PC-3 (cell line): Measurements from ENCODE around the gene CYP4F22. TPM values are rescaled to one million over a fixed set of nuclear protein-coding genes. Genes with fewer than 3 reads are reported as not detected.

Experiments
- ATAC-seq: fragments of 200-7000 bp; cut with Tn5 transposase; 2 replicates; pipeline ENCODE4 v1.9.1; 2020; ENCODE audit warnings: mild to moderate bottlenecking, moderate library complexity
- Bru-seq: library from RNA; stranded (reverse); fragments of 400-500 nt; gene quantifications from one replicate; lab custom pipeline; 2021; lab: Mats Ljungman, UMichigan
- BruChase-seq, 2 experiments: library from RNA; stranded (reverse); fragments of 400-500 nt; gene quantifications; one replicate each; lab custom pipeline; 2021; lab: Mats Ljungman, UMichigan
- BruUV-seq: library from RNA; stranded (reverse); fragments of 400-500 nt; replicated peaks from 2 replicates; lab custom pipeline; 2021; lab: Mats Ljungman, UMichigan
- CTCF ChIA-PET: fragments of 300-600 bp; sonication (Branson Sonifier 250); formaldehyde crosslinking; loops from one replicate; lab custom pipeline; 2022; ENCODE audit warnings: antibody characterized with exemption; lab: Charles Lee
- POLR2A ChIA-PET: fragments of 300-600 bp; sonication (Branson Sonifier 250); formaldehyde crosslinking; loops from one replicate; lab custom pipeline; 2022; ENCODE audit warnings: antibody characterized with exemption; ENCODE audit not compliant: unreplicated experiment; lab: Charles Lee
- DNase-seq: peaks from one replicate; pipeline ENCODE4 v3.0.0-alpha.2; 2015
- H2AFZ ChIP-seq: fragments of 300-600 bp; sonication (generic); 2 replicates; pipeline ENCODE4 v1.6.0; 2016; ENCODE audit warnings: antibody characterized with exemption, low read length
- H3F3A ChIP-seq: fragments of 300-600 bp; sonication (generic); one replicate; pipeline ENCODE4 v1.6.0; 2017; ENCODE audit warnings: antibody characterized with exemption, low read length, control low read depth, mild to moderate bottlenecking; ENCODE audit not compliant: unreplicated experiment
- H3K27ac ChIP-seq: fragments of 300-600 bp; sonication (generic); 2 replicates; pipeline ENCODE4 v1.5.1; 2016; ENCODE audit warnings: mild to moderate bottlenecking, low read length
- H3K27me3 ChIP-seq: fragments of 300-600 bp; sonication (generic); 2 replicates; pipeline ENCODE4 v1.6.1; 2016; ENCODE audit warnings: low read length, mixed read lengths
- H3K36me3 ChIP-seq: fragments of 300-600 bp; sonication (generic); 2 replicates; pipeline ENCODE4 v1.6.1; 2016; ENCODE audit warnings: low read depth, mixed run types, low read length, mixed read lengths
- H3K4me1 ChIP-seq: fragments of 300-600 bp; sonication (generic); 2 replicates; pipeline ENCODE4 v1.5.1; 2016; ENCODE audit warnings: low read length; ENCODE audit not compliant: insufficient read depth
- H3K4me2 ChIP-seq: fragments of 300-600 bp; sonication (generic); 2 replicates; pipeline ENCODE4 v1.6.0; 2016; ENCODE audit warnings: low read length
- H3K4me3 ChIP-seq: fragments of 300-600 bp; sonication (generic); 2 replicates; pipeline ENCODE4 v1.5.1; 2016; ENCODE audit warnings: mild to moderate bottlenecking, low read length, mixed read lengths
- H3K79me2 ChIP-seq: fragments of 300-600 bp; sonication (generic); 2 replicates; pipeline ENCODE4 v1.6.1; 2017; ENCODE audit warnings: low read length, mixed read lengths
- H3K9ac ChIP-seq: fragments of 300-600 bp; sonication (generic); 2 replicates; pipeline ENCODE4 v1.6.0; 2016; ENCODE audit warnings: mild to moderate bottlenecking, low read length
- H3K9me2 ChIP-seq: fragments of 300-600 bp; sonication (generic); replicated peaks from 2 replicates; pipeline ENCODE4 v1.6.1; 2016; ENCODE audit warnings: mixed run types, low read length, mixed read lengths
- H3K9me3 ChIP-seq: fragments of 300-600 bp; sonication (generic); 2 replicates; pipeline ENCODE4 v1.6.1; 2016; ENCODE audit warnings: low read length, mixed read lengths
- H4K20me1 ChIP-seq: fragments of 300-600 bp; sonication (generic); 2 replicates; pipeline ENCODE4 v1.6.1; 2016; ENCODE audit warnings: low read length, mixed read lengths
- CTCF ChIP-seq: fragments of 300-600 bp; sonication (generic); conservative IDR thresholded peaks from 2 replicates; pipeline ENCODE4 v1.5.1; 2017; ENCODE audit warnings: antibody characterized with exemption, low read depth, mild to moderate bottlenecking, low read length
- EZH2 ChIP-seq: fragments of 300-600 bp; sonication (generic); IDR thresholded peaks from one replicate; pipeline ENCODE4 v1.6.1; 2017; ENCODE audit warnings: antibody characterized with exemption, mild to moderate bottlenecking, low read length; ENCODE audit not compliant: unreplicated experiment
- EZH2phosphoT487 ChIP-seq: fragments of 300-600 bp; sonication (generic); IDR thresholded peaks from 2 replicates; pipeline ENCODE4 v1.6.1; 2018; ENCODE audit warnings: mild to moderate bottlenecking, antibody characterized with exemption, low read length, borderline replicate concordance
- intact Hi-C: fragments of 100-400 bp; cut with micrococcal nuclease; formaldehyde crosslinking; loops from 2 replicates; pipeline ENCODE4 v1.9.0; 2023
- long read RNA-seq: library from polyadenylated mRNA; unstranded; transcript quantifications from one replicate; pipeline ENCODE4 v2.0.0, GENCODE V29; 2021; ENCODE audit not compliant: unreplicated experiment
- total RNA-seq: library from RNA; depleted of rRNA; stranded (reverse); fragments of >200 nt; gene quantifications from 2 replicates; pipeline ENCODE4 v1.2.3, GENCODE V29; 2014; rRNA removed

CYP4F22 gene
- 0.07 TPM in 1 of 2 replicates, not detected in the other for total RNA-seq
- Bru-seq, nascent RNA, result percentile 2 among the genes with signal in this experiment
- BruChase-seq, experiment 1, labeled RNA remaining after a 6-hour chase, result percentile 4 among the genes with signal in this experiment
- BruChase-seq, experiment 2, labeled RNA remaining after a 2-hour chase, result not detected
- long read RNA-seq, result 0 reads

GRCh38 chr19:15508035-15508710, at the start of gene CYP4F22:
Gene CYP4F22, plus strand, starts transcription at chr19:15508525. Its CDS starts 16,812 bp downstream, at chr19:15525337.
- DNase-seq (no peak), ATAC-seq (no peak)
- intact Hi-C loops, result no loop called here
- no peak within 1 kb of the TSS for H3K27ac ChIP-seq
- no peaks in the 10 kb centered on the region for H3K9me2 ChIP-seq
- H3K36me3 ChIP-seq, result no peaks in the 10 kb centered on the region
- no peaks in the 10 kb centered on the region for H3K79me2 ChIP-seq
- BruUV-seq, result no TSS peak
- no peaks in the 10 kb centered on the region for H4K20me1 ChIP-seq
- no peak within 1 kb of the TSS for H3K9ac ChIP-seq
- H3K4me1 ChIP-seq, result 0 out of 2 replicates have a peak, but pooled peaks cover 3% of the 10 kb centered on the region
- H3K4me2 ChIP-seq, result peak within 1 kb of the TSS; percentile 53
- CTCF ChIA-PET, result no interaction called here
- no peaks in the 10 kb centered on the region for H3F3A ChIP-seq
- peak within 1 kb of the TSS; percentile 45; the same call in 1 of the 2 replicates for H3K4me3 ChIP-seq
- no peaks in the 10 kb centered on the region for H3K9me3 ChIP-seq
- TF ChIP-seq EZH2 (peak; percentile 44), EZH2phosphoT487 (no peak)
- 0 out of 2 replicates have a peak within 1 kb of the TSS, but pooled peaks have one; percentile 37 for H2AFZ ChIP-seq
- peaks cover 19% of the 10 kb centered on the region for H3K27me3 ChIP-seq
- POLR2A ChIA-PET, result no interaction called here

GRCh38 chr19:15461694-15462093, 46.6 kb upstream of the CYP4F22 start:
- POLR2A ChIA-PET, result no interaction called here
- H3K4me2 ChIP-seq, result no peak overlapping the region
- no peaks in the 10 kb centered on the region for H3K9me3 ChIP-seq
- CTCF ChIA-PET, result no interaction called here
- H3F3A ChIP-seq, result no peaks in the 10 kb centered on the region
- H2AFZ ChIP-seq, result no peak overlapping the region
- H3K4me3 ChIP-seq, result no peak overlapping the region
- H3K27ac ChIP-seq, result no peak overlapping the region
- DNase-seq (no peak), ATAC-seq (no peak)
- BruUV-seq, result no TSS peak
- no peaks in the 10 kb centered on the region for H3K9me2 ChIP-seq
- no peaks in the 10 kb centered on the region for H3K36me3 ChIP-seq
- H4K20me1 ChIP-seq, result no peaks in the 10 kb centered on the region
- no peaks in the 10 kb centered on the region for H3K79me2 ChIP-seq
- TF ChIP-seq EZH2 (no peak), EZH2phosphoT487 (no peak), CTCF (no peak)
- H3K9ac ChIP-seq, result no peak overlapping the region
- intact Hi-C loops, result no loop called here
- H3K4me1 ChIP-seq, result peaks cover 8% of the 10 kb centered on the region
- peaks cover 11% of the 10 kb centered on the region for H3K27me3 ChIP-seq

GRCh38 chr19:15463861-15464371, 44.4 kb upstream of the CYP4F22 start:
- H4K20me1 ChIP-seq, result no peaks in the 10 kb centered on the region; the same call in 1 of the 2 replicates
- TF ChIP-seq CTCF (no peak), EZH2 (no peak), EZH2phosphoT487 (no peak)
- no peak overlapping the region for H2AFZ ChIP-seq
- DNase-seq (no peak), ATAC-seq (no peak)
- H3K36me3 ChIP-seq, result no peaks in the 10 kb centered on the region
- no peaks in the 10 kb centered on the region for H3K27me3 ChIP-seq
- no TSS peak for BruUV-seq
- H3K79me2 ChIP-seq, result no peaks in the 10 kb centered on the region
- H3K9me2 ChIP-seq, result no peaks in the 10 kb centered on the region
- no peak overlapping the region for H3K4me3 ChIP-seq
- H3K9ac ChIP-seq, result no peak overlapping the region
- no peak overlapping the region for H3K4me2 ChIP-seq
- intact Hi-C loops, result no loop called here
- ChIA-PET POLR2A (no interaction called here), CTCF (interaction anchor here (1.0 kb wide), 1 partner anchor 12 kb away, joined by 6 read pairs; no protein-coding TSS in a partner anchor)
- H3K9me3 ChIP-seq, result no peaks in the 10 kb centered on the region
- no peak overlapping the region for H3K27ac ChIP-seq
- no peaks in the 10 kb centered on the region for H3F3A ChIP-seq
- peaks cover 14% of the 10 kb centered on the region for H3K4me1 ChIP-seq
